ENCODE data around the gene SFT2D2. TPM values are rescaled to one million over a fixed set of nuclear protein-coding genes. Genes with fewer than 3 reads are reported as not detected.

The SFT2D2 gene
- total RNA-seq, 4 donors from 2014 or later = 43.7 to 81.3 (median 53.2) TPM

DNA sequence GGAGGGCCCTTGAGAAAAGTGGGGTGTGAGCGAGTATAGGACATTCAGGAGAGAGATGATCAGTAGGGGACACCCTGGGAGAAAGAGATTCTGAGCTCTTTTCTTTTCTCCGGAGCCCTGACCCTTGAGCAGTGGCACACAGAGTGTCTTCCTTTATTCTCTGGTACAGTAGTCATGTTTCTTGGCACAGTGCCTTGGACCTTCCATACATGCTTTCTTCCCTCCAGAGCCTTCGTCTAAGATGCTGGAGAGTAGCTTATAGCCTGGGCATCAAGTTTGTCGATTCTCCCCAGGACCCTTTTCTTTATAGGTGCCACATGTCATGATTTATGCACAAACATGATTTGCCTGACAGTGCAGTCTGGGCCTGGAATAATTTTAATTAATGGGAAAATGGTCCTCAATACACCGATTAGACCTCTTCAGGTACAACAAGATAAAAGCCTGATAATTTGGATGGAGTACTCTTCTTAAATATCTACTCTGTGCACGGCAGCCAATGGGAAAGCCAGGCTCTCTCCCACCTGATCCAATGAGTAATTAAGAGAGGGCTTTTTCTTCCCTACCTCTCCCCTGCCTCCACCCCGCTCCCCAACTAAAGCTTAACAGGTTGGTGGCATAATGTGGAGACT, 54.6 kb downstream of the SFT2D2 start, which contains the start of gene TBX19:
Gene TBX19, plus strand, starts transcription at position 582 of the 632 bp plus-strand sequence. CDS start 214 bp downstream, outside the sequence.
- intact Hi-C loops (cut with DNase I; ENCODE audit: low total_unique reads) = no loop called here
- TF ChIP-seq POLR2A (IDR thresholded peaks at IDR 0.05) = no peak
- TF ChIP-seq, protein P1, sequence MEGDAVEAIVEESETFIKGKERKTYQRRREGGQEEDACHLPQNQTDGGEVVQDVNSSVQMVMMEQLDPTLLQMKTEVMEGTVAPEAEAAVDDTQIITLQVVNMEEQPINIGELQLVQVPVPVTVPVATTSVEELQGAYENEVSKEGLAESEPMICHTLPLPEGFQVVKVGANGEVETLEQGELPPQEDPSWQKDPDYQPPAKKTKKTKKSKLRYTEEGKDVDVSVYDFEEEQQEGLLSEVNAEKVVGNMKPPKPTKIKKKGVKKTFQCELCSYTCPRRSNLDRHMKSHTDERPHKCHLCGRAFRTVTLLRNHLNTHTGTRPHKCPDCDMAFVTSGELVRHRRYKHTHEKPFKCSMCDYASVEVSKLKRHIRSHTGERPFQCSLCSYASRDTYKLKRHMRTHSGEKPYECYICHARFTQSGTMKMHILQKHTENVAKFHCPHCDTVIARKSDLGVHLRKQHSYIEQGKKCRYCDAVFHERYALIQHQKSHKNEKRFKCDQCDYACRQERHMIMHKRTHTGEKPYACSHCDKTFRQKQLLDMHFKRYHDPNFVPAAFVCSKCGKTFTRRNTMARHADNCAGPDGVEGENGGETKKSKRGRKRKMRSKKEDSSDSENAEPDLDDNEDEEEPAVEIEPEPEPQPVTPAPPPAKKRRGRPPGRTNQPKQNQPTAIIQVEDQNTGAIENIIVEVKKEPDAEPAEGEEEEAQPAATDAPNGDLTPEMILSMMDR (IDR thresholded peaks at IDR 0.05) = no peak

GRCh38 chr1:168281603-168282325, 56.0 kb downstream of the SFT2D2 start:
- DNase-seq (ENCODE audit: low spot score in 2 of 2) = no peak
- TF ChIP-seq POLR2A (IDR thresholded peaks at IDR 0.05) = no peak
- TF ChIP-seq, protein P1 (IDR thresholded peaks at IDR 0.05) = no peak
- no peak overlapping the region for H3K4me3 ChIP-seq (ENCODE audit: low read depth, poor library complexity, severe bottlenecking)
- intact Hi-C loops (cut with DNase I; ENCODE audit: low total_unique reads) = no loop called here
- 90 to 92% methylated on average over 11 of the region's 11 CpGs for WGBS, 2 donors

More for the DNA sequence above, 54.6 kb downstream of the SFT2D2 start, which contains the start of gene TBX19:
- WGBS, 2 donors = 88 to 90% methylated on average over 7 of the region's 7 CpGs
- H3K4me3 ChIP-seq (ENCODE audit: low read depth, poor library complexity, severe bottlenecking) = no peak within 1 kb of the TSS
- DNase-seq (ENCODE audit: low spot score in 2 of 2) = no peak

GRCh38 chr1:168285521-168285790, 59.7 kb downstream of the SFT2D2 start:
- intact Hi-C loops (cut with DNase I; ENCODE audit: low total_unique reads) = no loop called here
- H3K4me3 ChIP-seq (ENCODE audit: low read depth, poor library complexity, severe bottlenecking) = no peak overlapping the region
- DNase-seq (ENCODE audit: low spot score in 2 of 2) = no peak
- TF ChIP-seq, protein P1 (IDR thresholded peaks at IDR 0.05) = no peak
- no peak for TF ChIP-seq POLR2A (IDR thresholded peaks at IDR 0.05)

DNA sequence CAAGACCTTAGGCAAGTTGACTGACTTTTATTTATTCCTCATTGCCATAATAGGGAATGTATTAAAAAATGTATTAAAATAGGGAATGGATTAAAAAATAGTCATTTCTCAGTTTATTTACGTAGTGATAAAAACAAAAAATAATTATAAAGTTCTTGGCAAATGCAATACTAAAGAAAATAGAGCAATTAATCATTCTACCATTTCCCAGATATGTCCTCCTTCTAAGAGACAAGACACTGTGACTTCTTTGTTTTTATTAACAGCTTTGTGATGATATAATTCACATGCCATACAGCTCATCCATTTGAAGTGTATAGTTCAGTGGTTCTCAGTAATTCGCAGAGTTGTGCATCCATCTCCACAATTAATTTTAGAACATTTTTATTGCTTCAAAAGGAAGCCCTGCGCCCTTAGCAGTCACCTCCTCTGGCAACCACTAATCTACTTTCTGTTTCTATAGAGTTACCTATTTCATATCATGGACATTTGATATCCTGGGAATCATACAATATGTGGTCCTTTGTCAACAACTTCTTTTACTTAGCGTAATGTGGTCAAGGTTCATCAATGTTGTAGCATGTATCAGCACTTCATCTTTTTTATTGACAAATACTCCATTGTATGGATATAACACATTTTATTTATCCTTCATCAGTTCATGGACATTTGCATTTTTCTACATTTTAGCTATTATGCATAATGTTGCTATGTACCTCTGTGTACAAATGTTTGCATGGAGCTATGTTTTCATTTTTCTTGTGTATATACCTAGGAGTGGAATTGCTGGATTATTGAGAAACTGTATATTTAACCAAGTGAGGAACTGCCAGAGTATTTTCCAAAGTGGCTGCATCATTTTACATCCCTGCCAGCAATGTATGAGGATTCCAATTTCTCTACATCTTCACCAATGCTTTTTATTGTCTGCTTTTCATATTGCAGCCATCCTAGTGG, 60.4 kb downstream of the SFT2D2 start:
- H3K4me3 ChIP-seq (ENCODE audit: low read depth, poor library complexity, severe bottlenecking) = no peak overlapping the region
- WGBS, 2 donors = 89 to 91% methylated on average over 4 of the region's 4 CpGs
- DNase-seq (ENCODE audit: low spot score in 2 of 2) = no peak
- TF ChIP-seq, protein P1 (IDR thresholded peaks at IDR 0.05) = no peak
- TF ChIP-seq POLR2A (IDR thresholded peaks at IDR 0.05) = no peak
- intact Hi-C loops (cut with DNase I; ENCODE audit: low total_unique reads) = no loop called here

DNA sequence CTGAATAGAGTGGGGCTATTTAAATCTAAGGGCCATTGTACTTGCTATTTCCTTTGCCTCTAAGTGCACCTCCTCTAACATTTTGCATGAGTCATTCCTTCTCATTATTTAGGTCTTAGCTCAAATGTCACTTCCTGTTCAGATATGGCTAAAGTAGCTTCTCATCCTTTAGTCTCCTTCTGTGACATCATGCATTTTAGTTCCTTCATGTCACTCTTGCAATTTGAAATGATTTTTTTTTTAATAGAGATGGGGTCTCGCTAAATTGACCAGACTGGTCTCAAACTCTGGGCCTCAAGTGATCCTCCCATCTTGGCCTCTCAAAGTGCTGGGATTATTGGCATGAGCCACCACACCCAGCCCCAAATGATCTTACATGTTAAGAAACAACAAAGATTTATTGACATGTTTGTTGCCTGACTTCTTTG, 61.4 kb downstream of the SFT2D2 start:
- no peak for DNase-seq (ENCODE audit: low spot score in 2 of 2)
- intact Hi-C loops (cut with DNase I; ENCODE audit: low total_unique reads) = no loop called here
- TF ChIP-seq POLR2A (IDR thresholded peaks at IDR 0.05) = no peak
- TF ChIP-seq, protein P1 (IDR thresholded peaks at IDR 0.05) = no peak
- 93 to 97% methylated on average over 1 of the region's 1 CpG for WGBS, 2 donors
- H3K4me3 ChIP-seq (ENCODE audit: low read depth, poor library complexity, severe bottlenecking) = no peak overlapping the region
